ENCODE results near the gene PAMR1.

DNA sequence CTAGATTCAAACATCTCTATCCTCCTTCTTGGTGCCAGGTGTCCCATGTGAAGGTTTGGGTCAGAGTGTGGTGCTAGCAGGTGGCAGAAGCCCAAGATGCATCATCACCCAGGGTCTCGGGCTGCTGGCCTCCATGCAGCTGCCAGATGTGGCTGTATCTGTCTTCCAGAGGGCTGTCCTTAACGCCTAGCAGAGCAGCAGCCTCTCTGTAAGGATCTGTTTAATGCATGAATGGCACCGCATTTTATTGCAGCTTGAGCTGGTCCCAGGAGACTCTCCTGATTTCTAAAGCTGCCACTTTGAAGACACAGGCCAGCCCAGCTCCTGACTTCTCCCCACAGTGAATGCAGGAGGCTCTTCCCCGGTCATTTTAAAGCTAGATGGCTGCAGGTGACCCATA, 132.3 kb downstream of the PAMR1 start:
- TF ChIP-seq POLR2AphosphoS5 (IDR thresholded peaks at IDR 0.05; ENCODE audit: low read depth, low read length) (no peak), TAF1 (IDR thresholded peaks at IDR 0.05; ENCODE audit: borderline replicate concordance, insufficient read depth, low read length) (no peak)
- TF ChIP-seq, protein P1, sequence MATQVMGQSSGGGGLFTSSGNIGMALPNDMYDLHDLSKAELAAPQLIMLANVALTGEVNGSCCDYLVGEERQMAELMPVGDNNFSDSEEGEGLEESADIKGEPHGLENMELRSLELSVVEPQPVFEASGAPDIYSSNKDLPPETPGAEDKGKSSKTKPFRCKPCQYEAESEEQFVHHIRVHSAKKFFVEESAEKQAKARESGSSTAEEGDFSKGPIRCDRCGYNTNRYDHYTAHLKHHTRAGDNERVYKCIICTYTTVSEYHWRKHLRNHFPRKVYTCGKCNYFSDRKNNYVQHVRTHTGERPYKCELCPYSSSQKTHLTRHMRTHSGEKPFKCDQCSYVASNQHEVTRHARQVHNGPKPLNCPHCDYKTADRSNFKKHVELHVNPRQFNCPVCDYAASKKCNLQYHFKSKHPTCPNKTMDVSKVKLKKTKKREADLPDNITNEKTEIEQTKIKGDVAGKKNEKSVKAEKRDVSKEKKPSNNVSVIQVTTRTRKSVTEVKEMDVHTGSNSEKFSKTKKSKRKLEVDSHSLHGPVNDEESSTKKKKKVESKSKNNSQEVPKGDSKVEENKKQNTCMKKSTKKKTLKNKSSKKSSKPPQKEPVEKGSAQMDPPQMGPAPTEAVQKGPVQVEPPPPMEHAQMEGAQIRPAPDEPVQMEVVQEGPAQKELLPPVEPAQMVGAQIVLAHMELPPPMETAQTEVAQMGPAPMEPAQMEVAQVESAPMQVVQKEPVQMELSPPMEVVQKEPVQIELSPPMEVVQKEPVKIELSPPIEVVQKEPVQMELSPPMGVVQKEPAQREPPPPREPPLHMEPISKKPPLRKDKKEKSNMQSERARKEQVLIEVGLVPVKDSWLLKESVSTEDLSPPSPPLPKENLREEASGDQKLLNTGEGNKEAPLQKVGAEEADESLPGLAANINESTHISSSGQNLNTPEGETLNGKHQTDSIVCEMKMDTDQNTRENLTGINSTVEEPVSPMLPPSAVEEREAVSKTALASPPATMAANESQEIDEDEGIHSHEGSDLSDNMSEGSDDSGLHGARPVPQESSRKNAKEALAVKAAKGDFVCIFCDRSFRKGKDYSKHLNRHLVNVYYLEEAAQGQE (IDR thresholded peaks at IDR 0.05; ENCODE audit: insufficient read depth in 1 of 2, low read depth in 2 of 2, low read length in 2 of 2) = no peak

Measured in PFSK-1 (cell line).